IMR-90 (cell line): ENCODE results near the gene CYB5R4. TPM values are rescaled to one million over a fixed set of nuclear protein-coding genes. Genes with fewer than 3 reads are reported as not detected.

Experiments
- ATAC-seq: fragments of 200-7000 bp; cut with Tn5 transposase; 2 replicates; pipeline ENCODE4 v1.9.1; 2020; ENCODE audit warnings: low read depth, mild to moderate bottlenecking, moderate library complexity
- BruUV-seq: library from RNA; stranded (reverse); fragments of 400-500 nt; replicated peaks from 2 replicates; lab custom pipeline; 2021; lab: Mats Ljungman, UMichigan
- CTCF ChIA-PET: fragments of 300-600 bp; formaldehyde crosslinking; extraction: SDS; loops from one replicate; lab custom pipeline; 2021; ENCODE audit warnings: antibody characterized with exemption; lab: Yijun Ruan, JAX
- POLR2A ChIA-PET: fragments of 300-600 bp; sonication (Branson Sonifier 250); formaldehyde crosslinking; loops from one replicate; lab custom pipeline; 2022; ENCODE audit warnings: antibody characterized with exemption; ENCODE audit not compliant: unreplicated experiment; lab: Charles Lee
- DNase-seq: peaks from one replicate; pipeline ENCODE4 v3.0.0; 2013
- H2AFZ ChIP-seq: replicated peaks from 2 replicates; pipeline ENCODE3; 2013; ENCODE audit warnings: low read length, mild to moderate bottlenecking; ENCODE audit not compliant: poor library complexity
- H2AK5ac ChIP-seq: 2 replicates; pipeline ENCODE4 v1.6.1; 2013; ENCODE audit warnings: low read depth, low read length, inconsistent platforms
- H2AK9ac ChIP-seq: replicated peaks from 2 replicates; pipeline ENCODE3; 2013; ENCODE audit warnings: mild to moderate bottlenecking, low read depth, low read length, moderate library complexity; ENCODE audit not compliant: poor library complexity
- H2BK120ac ChIP-seq: 2 replicates; pipeline ENCODE4 v1.6.1; 2013; ENCODE audit warnings: low read depth, low read length, inconsistent platforms
- H2BK15ac ChIP-seq: 3 replicates; pipeline ENCODE4 v1.6.1; 2013; ENCODE audit warnings: low read depth, low read length, inconsistent platforms
- H2BK20ac ChIP-seq: 2 replicates; pipeline ENCODE4 v1.6.1; 2013; ENCODE audit warnings: low read depth, mild to moderate bottlenecking, inconsistent platforms, low read length, moderate library complexity
- H2BK5ac ChIP-seq: 2 replicates; pipeline ENCODE4 v1.6.1; 2013; ENCODE audit warnings: mild to moderate bottlenecking, low read depth, low read length, inconsistent platforms; ENCODE audit not compliant: poor library complexity, severe bottlenecking
- H3K14ac ChIP-seq: replicated peaks from 2 replicates; pipeline ENCODE4 v1.6.1; 2013; ENCODE audit warnings: low read depth, low read length, inconsistent platforms
- H3K18ac ChIP-seq: 2 replicates; pipeline ENCODE4 v1.6.1; 2013; ENCODE audit warnings: low read depth, low read length, control low read depth
- H3K23ac ChIP-seq: 2 replicates; pipeline ENCODE4 v1.6.1; 2013; ENCODE audit warnings: low read depth, low read length, inconsistent platforms
- H3K27ac ChIP-seq: 2 replicates; pipeline ENCODE4 v1.5.1; 2013; ENCODE audit warnings: mild to moderate bottlenecking, control low read depth, low read length; ENCODE audit not compliant: insufficient read depth
- H3K27me3 ChIP-seq: 2 replicates; pipeline ENCODE4 v1.6.1; 2013; ENCODE audit warnings: low read length; ENCODE audit not compliant: control insufficient read depth, insufficient read depth
- H3K36me3 ChIP-seq: 2 replicates; pipeline ENCODE4 v1.6.1; 2013; ENCODE audit warnings: low read length, mixed read lengths; ENCODE audit not compliant: control insufficient read depth, insufficient read depth
- H3K4ac ChIP-seq: 2 replicates; pipeline ENCODE4 v1.6.1; 2013; ENCODE audit warnings: low read depth, low read length, inconsistent platforms
- H3K4me1 ChIP-seq: 2 replicates; pipeline ENCODE4 v1.6.1; 2013; ENCODE audit warnings: low read length, mixed read lengths; ENCODE audit not compliant: control insufficient read depth, insufficient read depth
- H3K4me2 ChIP-seq: 2 replicates; pipeline ENCODE4 v1.6.1; 2013; ENCODE audit warnings: low read depth, mild to moderate bottlenecking, control low read depth, low read length, moderate library complexity
- H3K4me3 ChIP-seq: 2 replicates; pipeline ENCODE4 v1.5.1; 2013; ENCODE audit warnings: low read depth, mild to moderate bottlenecking, control low read depth, low read length, moderate library complexity; ENCODE audit not compliant: insufficient read depth
- H3K56ac ChIP-seq: 2 replicates; pipeline ENCODE4 v1.6.1; 2013; ENCODE audit warnings: low read length, inconsistent platforms; ENCODE audit not compliant: insufficient read depth; ENCODE audit errors: extremely low read depth
- H3K79me1 ChIP-seq, 2 experiments: 2 replicates each; pipeline ENCODE4 v1.6.1; 2013; ENCODE audit warnings: low read length in 2 of 2, inconsistent platforms in 1 of 2, low read depth in 1 of 2
- H3K9ac ChIP-seq: 2 replicates; pipeline ENCODE4 v1.6.1; 2013; ENCODE audit warnings: low read depth, low read length, control low read depth
- H3K9me1 ChIP-seq: 2 replicates; pipeline ENCODE4 v1.6.1; 2013; ENCODE audit warnings: low read length, inconsistent platforms; ENCODE audit not compliant: insufficient read depth
- H3K9me3 ChIP-seq: 2 replicates; pipeline ENCODE4 v1.6.1; 2013; ENCODE audit warnings: low read length; ENCODE audit not compliant: control insufficient read depth, insufficient read depth
- H4K20me1 ChIP-seq: 2 replicates; pipeline ENCODE4 v1.6.1; 2013; ENCODE audit warnings: low read length, inconsistent platforms; ENCODE audit not compliant: insufficient read depth
- H4K5ac ChIP-seq: 2 replicates; pipeline ENCODE4 v1.6.1; 2013; ENCODE audit warnings: mild to moderate bottlenecking, low read depth, low read length, control low read depth
- H4K8ac ChIP-seq, 2 experiments: 2 replicates each; pipeline ENCODE4 v1.6.1; 2013; ENCODE audit warnings: low read depth in 2 of 2, low read length in 2 of 2, control low read depth in 1 of 2, inconsistent platforms in 1 of 2
- H4K91ac ChIP-seq: 2 replicates; pipeline ENCODE4 v1.6.1; 2013; ENCODE audit warnings: low read depth, low read length, inconsistent platforms; ENCODE audit not compliant: insufficient read depth
- BHLHE40 ChIP-seq: fragments of 150-350 bp; IDR thresholded peaks from 2 replicates; pipeline ENCODE4 v1.6.1; 2016; ENCODE audit warnings: mild to moderate bottlenecking, low read depth, low read length
- CEBPB ChIP-seq: IDR thresholded peaks from 2 replicates; pipeline ENCODE4 v1.6.1; 2012; ENCODE audit warnings: low read depth, low read length, improper control_type of control experiment
- CHD1 ChIP-seq: IDR thresholded peaks from 2 replicates; pipeline ENCODE4 v1.6.1; 2012; ENCODE audit warnings: low read depth, low read length, improper control_type of control experiment
- CTCF ChIP-seq: conservative IDR thresholded peaks from 2 replicates; pipeline ENCODE4 v1.5.1; 2012; ENCODE audit warnings: mild to moderate bottlenecking, low read depth, low read length, improper control_type of control experiment
- ELK1 ChIP-seq: fragments of 150-350 bp; IDR thresholded peaks from 2 replicates; pipeline ENCODE4 v1.6.1; 2016; ENCODE audit warnings: low read depth, mild to moderate bottlenecking, low read length, moderate library complexity, borderline replicate concordance
- FOS ChIP-seq: fragments of 150-350 bp; IDR thresholded peaks from 2 replicates; pipeline ENCODE4 v1.6.1; 2016; ENCODE audit warnings: low read depth, low read length
- MAFK ChIP-seq: IDR thresholded peaks from 2 replicates; pipeline ENCODE4 v1.6.1; 2012; ENCODE audit warnings: low read depth, low read length, improper control_type of control experiment
- MAZ ChIP-seq: IDR thresholded peaks from 2 replicates; pipeline ENCODE4 v1.6.1; 2012; ENCODE audit warnings: low read depth, mild to moderate bottlenecking, low read length, improper control_type of control experiment, moderate library complexity, borderline replicate concordance
- MXI1 ChIP-seq: IDR thresholded peaks from 2 replicates; pipeline ENCODE4 v1.6.1; 2012; ENCODE audit warnings: low read depth, mild to moderate bottlenecking, low read length, moderate library complexity, borderline replicate concordance
- NFE2L2 ChIP-seq: fragments of 150-350 bp; IDR thresholded peaks from 2 replicates; pipeline ENCODE4 v1.6.1; 2016; ENCODE audit warnings: low read depth, mild to moderate bottlenecking, low read length
- POLR2A ChIP-seq: IDR thresholded peaks from 2 replicates; pipeline ENCODE4 v1.6.1; 2012; ENCODE audit warnings: mild to moderate bottlenecking, low read depth, low read length
- RAD21 ChIP-seq: IDR thresholded peaks from 2 replicates; pipeline ENCODE4 v1.6.1; 2012; ENCODE audit warnings: low read length, improper control_type of control experiment
- RCOR1 ChIP-seq: IDR thresholded peaks from 2 replicates; pipeline ENCODE4 v1.6.1; 2012; ENCODE audit warnings: mild to moderate bottlenecking, low read length, improper control_type of control experiment; ENCODE audit not compliant: insufficient replicate concordance
- RFX5 ChIP-seq: IDR thresholded peaks from 2 replicates; pipeline ENCODE4 v1.8.0; 2012; ENCODE audit warnings: low read depth, mild to moderate bottlenecking, low read length, moderate library complexity
- SMC3 ChIP-seq: fragments of 150-350 bp; IDR thresholded peaks from 2 replicates; pipeline ENCODE4 v1.6.1; 2016; ENCODE audit warnings: low read depth, mild to moderate bottlenecking, antibody characterized with exemption, low read length, moderate library complexity
- USF2 ChIP-seq: fragments of 150-350 bp; IDR thresholded peaks from 2 replicates; pipeline ENCODE4 v1.6.1; 2017; ENCODE audit warnings: mild to moderate bottlenecking, antibody characterized with exemption, low read length, low read depth
- WGBS, 2 experiments: methylation state at CpG; one replicate each; pipeline versions ENCODE4 v1.1.5 to v1.1.7; 2013; ENCODE audit warnings: missing lambda C conversion rate in 2 of 2; ENCODE audit not compliant: insufficient read length in 1 of 2; ENCODE audit errors: extremely low coverage in 2 of 2; 5-methylcytosine and 5-hydroxymethylcytosine counted together
- dilution Hi-C: fragments of 300-500 bp; cut with HindIII; formaldehyde crosslinking; loops from one replicate; pipeline ENCODE4 v1.14.3; 2018; ENCODE audit warnings: low sequenced_read_pairs; ENCODE audit not compliant: unreplicated experiment
- in situ Hi-C: fragments of 300-500 bp; cut with MboI; formaldehyde crosslinking; loops from 3 replicates; pipeline ENCODE4 v1.14.3; 2019; ENCODE audit warnings: low sequenced_read_pairs, inconsistent platforms, mixed read lengths
- intact Hi-C: fragments of 100-400 bp; cut with micrococcal nuclease; formaldehyde crosslinking; loops from 2 replicates; pipeline ENCODE4 v1.10.0; 2022
- polyA plus RNA-seq, 3 experiments: library from polyadenylated mRNA; depleted of rRNA; stranded (reverse); fragments of >200 nt; gene quantifications; 2 replicates each; pipeline ENCODE4 v1.2.3, GENCODE V29; 2012; ENCODE audit warnings: low replicate concordance in 1 of 3
- total RNA-seq: library from RNA; depleted of rRNA; stranded (reverse); fragments of >200 nt; gene quantifications from 2 replicates; pipeline ENCODE4 v1.2.3, GENCODE V29; 2012

Gene CYB5R4
- total and polyA plus RNA-seq, 2 of the 4 experiments (the other 2 are of a cell fraction): 3.2 to 6.1 TPM

- no peaks in the 10 kb centered on the region for H3K4me1 ChIP-seq
- H4K91ac ChIP-seq: no peak overlapping the region
- H2AK5ac ChIP-seq: no peak overlapping the region
- no peak overlapping the region for H2AK9ac ChIP-seq
- ChIA-PET CTCF (no interaction called here), POLR2A (no interaction called here)
- H4K5ac ChIP-seq: no peak overlapping the region
- no peaks in the 10 kb centered on the region for H3K9me1 ChIP-seq
- intact Hi-C loops (no loop called here), in situ Hi-C loops (no loop called here), dilution Hi-C loops (no loop called here)
- H3K27ac ChIP-seq: no peak overlapping the region
- no CpG with 5 or more reads among the region's 5 CpGs for WGBS, 2 experiments
- H3K18ac ChIP-seq: no peak overlapping the region
- H2BK5ac ChIP-seq: no peak overlapping the region
- H3K56ac ChIP-seq: no peak overlapping the region
- TF ChIP-seq MAZ: no peak
- TF ChIP-seq RAD21: no peak
- no peak for TF ChIP-seq MAFK
- no peak for TF ChIP-seq USF2
- TF ChIP-seq FOS: no peak
- TF ChIP-seq CEBPB: no peak
- TF ChIP-seq BHLHE40: no peak
- TF ChIP-seq CTCF: no peak
- no peak for TF ChIP-seq RCOR1
- TF ChIP-seq ELK1: no peak
- TF ChIP-seq SMC3: no peak
- TF ChIP-seq CHD1: no peak
- TF ChIP-seq MXI1: no peak
- TF ChIP-seq NFE2L2: no peak
- no peak for TF ChIP-seq RFX5
- no peak for TF ChIP-seq POLR2A
- no peak overlapping the region for H2AFZ ChIP-seq
- H3K14ac ChIP-seq: no peak overlapping the region
- no peak overlapping the region for H3K4me3 ChIP-seq
- H2BK20ac ChIP-seq: no peak overlapping the region
- H3K36me3 ChIP-seq: no peaks in the 10 kb centered on the region
- H4K8ac ChIP-seq: no peak overlapping the region
- no peaks in the 10 kb centered on the region for H3K9me3 ChIP-seq
- DNase-seq (no peak), ATAC-seq (no peak)
- no peaks in the 10 kb centered on the region for H3K27me3 ChIP-seq
- no peak overlapping the region for H3K4ac ChIP-seq
- no peaks in the 10 kb centered on the region for H3K79me1 ChIP-seq
- no peak overlapping the region for H2BK120ac ChIP-seq
- H3K4me2 ChIP-seq: no peak overlapping the region
- BruUV-seq: no TSS peak
- no peaks in the 10 kb centered on the region for H4K20me1 ChIP-seq
- no peak overlapping the region for H2BK15ac ChIP-seq
- no peak overlapping the region for H3K9ac ChIP-seq
- H3K23ac ChIP-seq: no peak overlapping the region
Observed at GRCh38 chr6:83976037-83976755, 116.7 kb downstream of the CYB5R4 start.
